Liver (tissue), 3 donors: Measurements from ENCODE around the gene RELA.

Experiments used
- EGR1 ChIP-seq, 2 donors: IDR thresholded peaks; 2 replicates each; pipeline ENCODE4 v1.6.1; 2016 to 2018; ENCODE audit warnings: antibody characterized with exemption in 2 of 2, low read depth in 2 of 2
- FOXA1 ChIP-seq: IDR thresholded peaks from 2 replicates; pipeline ENCODE4 v1.6.1; 2016; ENCODE audit warnings: antibody characterized with exemption
- GABPA ChIP-seq, 2 donors: IDR thresholded peaks in 1 of 2; conservative IDR thresholded peaks in 1 of 2; 2 replicates each; pipeline ENCODE4 v1.6.1; 2016; ENCODE audit warnings: antibody characterized with exemption in 2 of 2, mild to moderate bottlenecking in 1 of 2, moderate library complexity in 1 of 2
- HNF4G ChIP-seq: IDR thresholded peaks from 2 replicates; pipeline ENCODE4 v1.6.1; 2016; ENCODE audit warnings: antibody characterized with exemption
- JUND ChIP-seq, 2 donors: IDR thresholded peaks; 2 replicates each; pipeline ENCODE4 v1.6.1; 2016; ENCODE audit warnings: antibody characterized with exemption in 2 of 2
- NR2F2 ChIP-seq: IDR thresholded peaks from 2 replicates; pipeline ENCODE4 v1.6.1; 2016; ENCODE audit warnings: antibody characterized with exemption
- RXRA ChIP-seq, 2 donors: IDR thresholded peaks; 2 replicates each; pipeline ENCODE4 v1.6.1; 2017 to 2018; ENCODE audit warnings: antibody characterized with exemption in 2 of 2, mild to moderate bottlenecking in 1 of 2
- SP1 ChIP-seq: IDR thresholded peaks from 2 replicates; pipeline ENCODE4 v1.6.1; 2018; ENCODE audit warnings: antibody characterized with exemption, mild to moderate bottlenecking
- TAF1 ChIP-seq: conservative IDR thresholded peaks from 2 replicates; pipeline ENCODE4 v1.6.1; 2016; ENCODE audit warnings: antibody characterized with exemption, mild to moderate bottlenecking
- YY1 ChIP-seq: IDR thresholded peaks from 2 replicates; pipeline ENCODE4 v1.6.1; 2016; ENCODE audit warnings: antibody characterized with exemption, mild to moderate bottlenecking
- TF ChIP-seq, protein P1 (sequence below): fragments of 150-350 bp; IDR thresholded peaks from 2 replicates; pipeline ENCODE4 v1.5.1; 2017; ENCODE audit warnings: improper control_type of control experiment, low read depth, low read length; ENCODE audit not compliant: missing input control
- TF ChIP-seq, protein P2 (sequence below): IDR thresholded peaks from 2 replicates; pipeline ENCODE4 v1.6.1; 2016; ENCODE audit warnings: antibody characterized with exemption
- TF ChIP-seq, protein P3 (sequence below): IDR thresholded peaks from 2 replicates; pipeline ENCODE4 v1.6.1; 2016; ENCODE audit warnings: antibody characterized with exemption
- TF ChIP-seq, protein P4 (sequence below): IDR thresholded peaks from 2 replicates; pipeline ENCODE4 v1.6.1; 2016; ENCODE audit warnings: antibody characterized with exemption, mild to moderate bottlenecking
- donor health status: healthy.
- donor health status: healthy.

DNA sequence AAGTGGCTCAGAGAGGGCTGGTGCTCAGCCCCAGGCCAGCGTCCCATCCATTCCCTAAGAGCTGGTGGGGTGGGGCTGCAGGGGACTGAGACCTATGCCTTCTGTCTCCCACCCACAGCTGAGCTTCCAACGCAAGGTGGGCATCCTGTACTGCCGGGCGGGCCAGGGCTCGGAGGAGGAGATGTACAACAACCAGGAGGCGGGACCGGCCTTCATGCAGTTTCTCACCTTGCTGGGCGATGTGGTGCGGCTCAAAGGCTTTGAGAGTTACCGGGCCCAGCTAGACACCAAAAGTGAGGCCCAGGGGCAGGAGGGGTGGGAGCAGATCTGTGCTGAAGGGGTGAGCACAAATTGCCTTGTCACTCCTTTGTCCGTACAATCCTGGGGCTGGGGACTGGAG is 17.9 kb downstream of the RELA start:
- TF ChIP-seq, protein P1, sequence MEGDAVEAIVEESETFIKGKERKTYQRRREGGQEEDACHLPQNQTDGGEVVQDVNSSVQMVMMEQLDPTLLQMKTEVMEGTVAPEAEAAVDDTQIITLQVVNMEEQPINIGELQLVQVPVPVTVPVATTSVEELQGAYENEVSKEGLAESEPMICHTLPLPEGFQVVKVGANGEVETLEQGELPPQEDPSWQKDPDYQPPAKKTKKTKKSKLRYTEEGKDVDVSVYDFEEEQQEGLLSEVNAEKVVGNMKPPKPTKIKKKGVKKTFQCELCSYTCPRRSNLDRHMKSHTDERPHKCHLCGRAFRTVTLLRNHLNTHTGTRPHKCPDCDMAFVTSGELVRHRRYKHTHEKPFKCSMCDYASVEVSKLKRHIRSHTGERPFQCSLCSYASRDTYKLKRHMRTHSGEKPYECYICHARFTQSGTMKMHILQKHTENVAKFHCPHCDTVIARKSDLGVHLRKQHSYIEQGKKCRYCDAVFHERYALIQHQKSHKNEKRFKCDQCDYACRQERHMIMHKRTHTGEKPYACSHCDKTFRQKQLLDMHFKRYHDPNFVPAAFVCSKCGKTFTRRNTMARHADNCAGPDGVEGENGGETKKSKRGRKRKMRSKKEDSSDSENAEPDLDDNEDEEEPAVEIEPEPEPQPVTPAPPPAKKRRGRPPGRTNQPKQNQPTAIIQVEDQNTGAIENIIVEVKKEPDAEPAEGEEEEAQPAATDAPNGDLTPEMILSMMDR: no peak
- no peak for TF ChIP-seq SP1
- no peak for TF ChIP-seq GABPA (IDR thresholded peaks at IDR 0.05 in 1 of 2, conservative IDR thresholded peaks at IDR 0.05 in 1 of 2)
- TF ChIP-seq, protein P2, sequence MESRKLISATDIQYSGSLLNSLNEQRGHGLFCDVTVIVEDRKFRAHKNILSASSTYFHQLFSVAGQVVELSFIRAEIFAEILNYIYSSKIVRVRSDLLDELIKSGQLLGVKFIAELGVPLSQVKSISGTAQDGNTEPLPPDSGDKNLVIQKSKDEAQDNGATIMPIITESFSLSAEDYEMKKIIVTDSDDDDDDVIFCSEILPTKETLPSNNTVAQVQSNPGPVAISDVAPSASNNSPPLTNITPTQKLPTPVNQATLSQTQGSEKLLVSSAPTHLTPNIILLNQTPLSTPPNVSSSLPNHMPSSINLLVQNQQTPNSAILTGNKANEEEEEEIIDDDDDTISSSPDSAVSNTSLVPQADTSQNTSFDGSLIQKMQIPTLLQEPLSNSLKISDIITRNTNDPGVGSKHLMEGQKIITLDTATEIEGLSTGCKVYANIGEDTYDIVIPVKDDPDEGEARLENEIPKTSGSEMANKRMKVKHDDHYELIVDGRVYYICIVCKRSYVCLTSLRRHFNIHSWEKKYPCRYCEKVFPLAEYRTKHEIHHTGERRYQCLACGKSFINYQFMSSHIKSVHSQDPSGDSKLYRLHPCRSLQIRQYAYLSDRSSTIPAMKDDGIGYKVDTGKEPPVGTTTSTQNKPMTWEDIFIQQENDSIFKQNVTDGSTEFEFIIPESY: no peak
- TF ChIP-seq, protein P3, sequence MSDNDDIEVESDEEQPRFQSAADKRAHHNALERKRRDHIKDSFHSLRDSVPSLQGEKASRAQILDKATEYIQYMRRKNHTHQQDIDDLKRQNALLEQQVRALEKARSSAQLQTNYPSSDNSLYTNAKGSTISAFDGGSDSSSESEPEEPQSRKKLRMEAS: no peak
- TF ChIP-seq HNF4G: no peak
- no peak for TF ChIP-seq RXRA (IDR thresholded peaks at IDR 0.05)
- TF ChIP-seq EGR1 (IDR thresholded peaks at IDR 0.05; ENCODE audit: low read depth in 2 of 2): no peak
- no peak for TF ChIP-seq JUND (IDR thresholded peaks at IDR 0.05)
- no peak for TF ChIP-seq TAF1
- no peak for TF ChIP-seq NR2F2
- TF ChIP-seq YY1: no peak
- TF ChIP-seq, protein P4, sequence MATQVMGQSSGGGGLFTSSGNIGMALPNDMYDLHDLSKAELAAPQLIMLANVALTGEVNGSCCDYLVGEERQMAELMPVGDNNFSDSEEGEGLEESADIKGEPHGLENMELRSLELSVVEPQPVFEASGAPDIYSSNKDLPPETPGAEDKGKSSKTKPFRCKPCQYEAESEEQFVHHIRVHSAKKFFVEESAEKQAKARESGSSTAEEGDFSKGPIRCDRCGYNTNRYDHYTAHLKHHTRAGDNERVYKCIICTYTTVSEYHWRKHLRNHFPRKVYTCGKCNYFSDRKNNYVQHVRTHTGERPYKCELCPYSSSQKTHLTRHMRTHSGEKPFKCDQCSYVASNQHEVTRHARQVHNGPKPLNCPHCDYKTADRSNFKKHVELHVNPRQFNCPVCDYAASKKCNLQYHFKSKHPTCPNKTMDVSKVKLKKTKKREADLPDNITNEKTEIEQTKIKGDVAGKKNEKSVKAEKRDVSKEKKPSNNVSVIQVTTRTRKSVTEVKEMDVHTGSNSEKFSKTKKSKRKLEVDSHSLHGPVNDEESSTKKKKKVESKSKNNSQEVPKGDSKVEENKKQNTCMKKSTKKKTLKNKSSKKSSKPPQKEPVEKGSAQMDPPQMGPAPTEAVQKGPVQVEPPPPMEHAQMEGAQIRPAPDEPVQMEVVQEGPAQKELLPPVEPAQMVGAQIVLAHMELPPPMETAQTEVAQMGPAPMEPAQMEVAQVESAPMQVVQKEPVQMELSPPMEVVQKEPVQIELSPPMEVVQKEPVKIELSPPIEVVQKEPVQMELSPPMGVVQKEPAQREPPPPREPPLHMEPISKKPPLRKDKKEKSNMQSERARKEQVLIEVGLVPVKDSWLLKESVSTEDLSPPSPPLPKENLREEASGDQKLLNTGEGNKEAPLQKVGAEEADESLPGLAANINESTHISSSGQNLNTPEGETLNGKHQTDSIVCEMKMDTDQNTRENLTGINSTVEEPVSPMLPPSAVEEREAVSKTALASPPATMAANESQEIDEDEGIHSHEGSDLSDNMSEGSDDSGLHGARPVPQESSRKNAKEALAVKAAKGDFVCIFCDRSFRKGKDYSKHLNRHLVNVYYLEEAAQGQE: no peak
- TF ChIP-seq FOXA1: no peak
